Breast epithelium (tissue), 4 donors: ENCODE data around the gene SERPINA3. TPM values are rescaled to one million over a fixed set of nuclear protein-coding genes. Genes with fewer than 3 reads are reported as not detected.

ENCODE experiments used
- DNase-seq, 2 donors: peaks; one replicate each; pipeline ENCODE4 v3.0.0-alpha.2; 2019; ENCODE audit warnings: low spot score in 2 of 2
- H3K27ac ChIP-seq, 2 donors: fragments of 200-600 bp; sonication (generic) in 1 of 2; one replicate each; pipeline ENCODE4 v1.5.1; 2016 to 2019; ENCODE audit warnings: mild to moderate bottlenecking in 1 of 2
- H3K27me3 ChIP-seq, 2 donors: fragments of 200-600 bp; sonication (generic) in 1 of 2; one replicate each; pipeline versions ENCODE4 v1.5.1 to v1.6.0; 2017 to 2019; ENCODE audit warnings: control low read depth in 1 of 2, mild to moderate bottlenecking in 1 of 2
- H3K36me3 ChIP-seq: fragments of 200-600 bp; one replicate; pipeline ENCODE4 v1.5.1; 2019
- H3K4me1 ChIP-seq, 2 donors: fragments of 200-600 bp; sonication (generic); one replicate each; pipeline ENCODE4 v1.5.1; 2016 to 2019; ENCODE audit warnings: control low read depth in 1 of 2
- H3K4me3 ChIP-seq, 3 donors: fragments of 200-600 bp; sonication (generic); 1 replicate in 2 of 3; 2 replicates in 1 of 3; pipeline ENCODE4 v1.5.1; 2016 to 2019; ENCODE audit warnings: mild to moderate bottlenecking in 3 of 3, moderate library complexity in 2 of 3
- H3K9me3 ChIP-seq, 2 donors: fragments of 200-600 bp; sonication (generic) in 1 of 2; one replicate each; pipeline ENCODE4 v1.5.1; 2016 to 2019; ENCODE audit warnings: control low read depth in 1 of 2
- CTCF ChIP-seq, 3 donors: fragments of 450-650 bp; IDR thresholded peaks; one replicate each; pipeline ENCODE4 v1.5.1; 2016 to 2017; ENCODE audit warnings: antibody characterized with exemption in 3 of 3, mild to moderate bottlenecking in 3 of 3, moderate library complexity in 3 of 3
- POLR2A ChIP-seq: fragments of 450-650 bp; IDR thresholded peaks from one replicate; pipeline ENCODE4 v1.6.1; 2016; ENCODE audit warnings: antibody characterized with exemption, mild to moderate bottlenecking, moderate library complexity
- POLR2AphosphoS5 ChIP-seq, 3 donors: sonication (generic); formaldehyde crosslinking; IDR thresholded peaks; one replicate each; pipeline ENCODE4 v1.6.1; 2017; ENCODE audit warnings: antibody characterized with exemption in 3 of 3
- intact Hi-C: fragments of 100-400 bp; cut with DNase I; formaldehyde crosslinking; loops from one replicate; pipeline ENCODE4 v1.15.1; 2023; ENCODE audit warnings: low total_unique reads
- total RNA-seq, 3 donors: library from RNA; depleted of rRNA; stranded (reverse); fragments of >200 nt; gene quantifications; one replicate each; pipeline ENCODE4 v1.1.0, GENCODE V29; 2016

The SERPINA3 gene
- total RNA-seq, 3 donors from 2014 or later, result 88.7 to 1,840 (median 1,497) TPM

- Histone ChIP-seq H3K4me1 (no peaks in the 10 kb centered on the region), H3K9me3 (no peaks in the 10 kb centered on the region), H3K27me3 (no peaks in the 10 kb centered on the region), H3K27ac (no peak overlapping the region), H3K4me3 (no peak overlapping the region), H3K36me3 (no peaks in the 10 kb centered on the region)
- TF ChIP-seq POLR2A (no peak), POLR2AphosphoS5 (IDR thresholded peaks at IDR 0.05) (no peak), CTCF (IDR thresholded peaks at IDR 0.05) (no peak)
- intact Hi-C loops, result no loop called here
- DNase-seq, result no peak
Observed at GRCh38 chr14:94623856-94624499, 11.8 kb downstream of the SERPINA3 start.

- Histone ChIP-seq H3K27me3 (no peaks in the 10 kb centered on the region), H3K9me3 (no peaks in the 10 kb centered on the region), H3K4me1 (no peaks in the 10 kb centered on the region), H3K4me3 (no peak overlapping the region), H3K27ac (no peak overlapping the region), H3K36me3 (no peaks in the 10 kb centered on the region)
- TF ChIP-seq CTCF (IDR thresholded peaks at IDR 0.05), result no peak
- no peak for TF ChIP-seq POLR2AphosphoS5 (IDR thresholded peaks at IDR 0.05)
- no peak for TF ChIP-seq POLR2A
- no peak for DNase-seq
- intact Hi-C loops, result no loop called here
Observed at GRCh38 chr14:94624537-94625352, 12.6 kb downstream of the SERPINA3 start.

GRCh38 chr14:94625353-94625635 lies 13.1 kb downstream of the SERPINA3 start:
- Histone ChIP-seq H3K27me3 (no peaks in the 10 kb centered on the region), H3K36me3 (no peaks in the 10 kb centered on the region), H3K4me3 (no peak overlapping the region), H3K27ac (no peak overlapping the region), H3K9me3 (no peaks in the 10 kb centered on the region), H3K4me1 (no peaks in the 10 kb centered on the region)
- intact Hi-C loops, result no loop called here
- TF ChIP-seq POLR2AphosphoS5 (IDR thresholded peaks at IDR 0.05) (no peak), CTCF (IDR thresholded peaks at IDR 0.05) (no peak), POLR2A (no peak)
- DNase-seq, result no peak

- H3K9me3 ChIP-seq, result no peaks in the 10 kb centered on the region
- TF ChIP-seq POLR2AphosphoS5 (IDR thresholded peaks at IDR 0.05), result no peak
- no peak for TF ChIP-seq POLR2A
- TF ChIP-seq CTCF (IDR thresholded peaks at IDR 0.05), result no peak
- no peaks in the 10 kb centered on the region for H3K4me1 ChIP-seq
- no peak for DNase-seq
- no peaks in the 10 kb centered on the region for H3K36me3 ChIP-seq
- intact Hi-C loops, result no loop called here
- no peak overlapping the region for H3K4me3 ChIP-seq
- H3K27me3 ChIP-seq, result no peaks in the 10 kb centered on the region
- no peak overlapping the region for H3K27ac ChIP-seq
Observed at GRCh38 chr14:94628578-94628977, 16.4 kb downstream of the SERPINA3 start.

GRCh38 chr14:94630396-94630795 lies 18.2 kb downstream of the SERPINA3 start:
- DNase-seq, result no peak
- no peaks in the 10 kb centered on the region for H3K36me3 ChIP-seq
- intact Hi-C loops, result no loop called here
- H3K4me1 ChIP-seq, result no peaks in the 10 kb centered on the region
- no peak overlapping the region for H3K27ac ChIP-seq
- TF ChIP-seq CTCF (IDR thresholded peaks at IDR 0.05), result no peak
- TF ChIP-seq POLR2AphosphoS5 (IDR thresholded peaks at IDR 0.05), result no peak
- TF ChIP-seq POLR2A, result no peak
- no peaks in the 10 kb centered on the region for H3K9me3 ChIP-seq
- H3K4me3 ChIP-seq, result no peak overlapping the region
- no peaks in the 10 kb centered on the region for H3K27me3 ChIP-seq
